MV-4-11 (cell line): Measurements from ENCODE around the gene ECM2.
"Not testable (repeated sequence)": the region's sequence is repeated elsewhere in the genome, so short reads cannot be mapped to it uniquely, and the experiment has no call there.

Experiments used
- DNase-seq: peaks from one replicate; lab custom pipeline; 2025; lab: John Stamatoyannopoulos, UW

Gene ECM2

GRCh38 chr9:92535940-92536850 lies at the start of gene ECM2:
Gene ECM2, minus strand, starts transcription at chr9:92535990. Its CDS starts 13,124 bp downstream, at chr9:92522866.
- no peak for DNase-seq

GRCh38 chr9:92576175-92576574 lies 40.4 kb upstream of the ECM2 start:
- no peak for DNase-seq

GRCh38 chr9:92573612-92574011 lies 37.8 kb upstream of the ECM2 start:
- DNase-seq = not testable (repeated sequence)

- DNase-seq = not testable (repeated sequence)
These were observed 36.1 kb upstream of the ECM2 start for GRCh38 chr9:92571871-92572270.

- DNase-seq = no peak
These were observed 29.2 kb upstream of the ECM2 start for GRCh38 chr9:92564982-92565381.

- DNase-seq = peak; percentile 36
These were observed 28.7 kb upstream of the ECM2 start for GRCh38 chr9:92564504-92564903.

GRCh38 chr9:92563116-92564100 lies 27.6 kb upstream of the ECM2 start:
- DNase-seq = no peak

- no peak for DNase-seq
These were observed 26.7 kb upstream of the ECM2 start for GRCh38 chr9:92562461-92562967.

- DNase-seq = no peak
These were observed 25.9 kb upstream of the ECM2 start for GRCh38 chr9:92561374-92562330.

- no peak for DNase-seq
These were observed 23.0 kb upstream of the ECM2 start for GRCh38 chr9:92558612-92559374.

- DNase-seq = no peak
These were observed 15.0 kb upstream of the ECM2 start for GRCh38 chr9:92550765-92551164.

GRCh38 chr9:92547356-92547755 lies 11.6 kb upstream of the ECM2 start:
- DNase-seq = no peak

- no peak for DNase-seq
These were observed 9.3 kb upstream of the ECM2 start for GRCh38 chr9:92545002-92545510.

- DNase-seq = no peak
These were observed 8.2 kb upstream of the ECM2 start for GRCh38 chr9:92543972-92544371.

- DNase-seq = peak; percentile 10
These were observed 2.8 kb upstream of the ECM2 start for GRCh38 chr9:92538541-92538940.

GRCh38 chr9:92534674-92535073 lies 1.1 kb downstream of the ECM2 start:
- DNase-seq = no peak

GRCh38 chr9:92534204-92534603 lies 1.6 kb downstream of the ECM2 start:
- no peak for DNase-seq

- DNase-seq = no peak
These were observed 4.9 kb downstream of the ECM2 start for GRCh38 chr9:92530893-92531292.

- no peak for DNase-seq
These were observed 6.7 kb downstream of the ECM2 start for GRCh38 chr9:92529124-92529523.

GRCh38 chr9:92528522-92528849 lies 7.3 kb downstream of the ECM2 start:
- DNase-seq = no peak
